GM10266 (cell line): Measurements from ENCODE around the gene RAB3B.
"Not testable (repeated sequence)": the region's sequence is repeated elsewhere in the genome, so short reads cannot be mapped to it uniquely, and the experiment has no call there.

Source experiments
- DNase-seq: peaks from one replicate; pipeline ENCODE4 v3.0.0; 2012; ENCODE audit errors: extremely low spot score
- CTCF ChIP-seq: IDR thresholded peaks from 2 replicates; pipeline ENCODE4 v1.5.1; 2012; ENCODE audit warnings: mild to moderate bottlenecking, low read depth; ENCODE audit not compliant: control insufficient read depth, insufficient read depth; ENCODE audit errors: missing control alignments

Gene RAB3B

DNA sequence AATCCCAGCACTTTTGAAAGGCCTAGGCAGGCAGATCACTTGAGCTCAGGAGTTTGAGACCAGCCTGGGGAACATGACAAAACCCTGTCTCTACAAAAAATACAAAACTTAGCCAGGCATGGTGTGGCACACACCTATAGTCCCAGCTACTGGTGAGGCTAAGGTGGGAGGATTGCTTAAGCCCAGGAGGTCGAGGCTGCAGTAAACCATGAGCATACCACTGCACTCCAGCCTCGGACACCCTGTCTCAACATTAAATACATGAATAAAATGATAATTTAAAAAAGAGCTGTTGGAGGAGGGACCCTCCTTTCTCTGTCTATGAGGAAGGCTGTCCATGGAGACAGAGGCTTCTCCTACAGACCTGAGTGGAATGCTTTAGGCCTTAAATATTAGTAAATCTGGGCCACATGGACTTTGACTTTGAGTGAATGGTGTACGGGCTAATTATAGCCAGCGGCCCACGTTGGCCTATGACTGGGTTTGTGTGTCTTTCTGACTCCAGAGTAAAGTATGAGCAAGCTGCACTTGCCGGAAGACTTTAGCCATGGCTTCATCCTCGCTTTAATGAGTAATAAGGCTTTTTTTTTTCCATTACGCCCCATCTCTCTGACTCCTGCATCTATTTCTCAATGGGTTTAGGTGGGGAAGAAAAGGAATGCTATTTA is 21.3 kb downstream of the RAB3B start:
- DNase-seq: no peak

GRCh38 chr1:51968632-51969031 is 21.9 kb downstream of the RAB3B start:
- no peak for DNase-seq

More for the DNA sequence above, 21.3 kb downstream of the RAB3B start:
- no peak for TF ChIP-seq CTCF

GRCh38 chr1:51967213-51967791 is 23.2 kb downstream of the RAB3B start:
- not testable (repeated sequence) for DNase-seq

More at GRCh38 chr1:51968632-51969031, 21.9 kb downstream of the RAB3B start:
- TF ChIP-seq CTCF: no peak

DNA sequence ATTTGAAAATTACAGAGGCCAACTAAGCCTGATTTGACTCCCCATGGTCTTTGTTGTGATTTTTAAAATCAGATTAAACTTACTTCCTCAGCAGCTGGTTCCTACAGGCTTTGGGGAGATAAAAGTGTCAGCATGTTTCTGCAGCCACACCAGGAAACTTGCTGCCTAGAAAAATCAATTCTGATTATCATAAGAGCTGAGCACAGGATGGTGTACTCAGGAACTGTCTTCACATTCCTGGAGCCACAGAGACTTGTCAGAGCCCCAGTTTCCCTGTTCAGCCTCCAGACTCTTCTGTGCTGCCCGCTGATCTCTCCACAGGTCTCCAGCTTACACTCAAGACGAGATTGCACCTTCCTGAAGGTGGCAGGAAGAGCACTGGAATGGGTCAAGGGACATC is 23.9 kb downstream of the RAB3B start:
- DNase-seq: no peak
- no peak for TF ChIP-seq CTCF

- no peak for DNase-seq
- TF ChIP-seq CTCF: no peak
Observed at GRCh38 chr1:51964309-51964696, 26.2 kb downstream of the RAB3B start.

GRCh38 chr1:51963592-51964308 is 26.8 kb downstream of the RAB3B start:
- no peak for TF ChIP-seq CTCF
- DNase-seq: no peak

DNA sequence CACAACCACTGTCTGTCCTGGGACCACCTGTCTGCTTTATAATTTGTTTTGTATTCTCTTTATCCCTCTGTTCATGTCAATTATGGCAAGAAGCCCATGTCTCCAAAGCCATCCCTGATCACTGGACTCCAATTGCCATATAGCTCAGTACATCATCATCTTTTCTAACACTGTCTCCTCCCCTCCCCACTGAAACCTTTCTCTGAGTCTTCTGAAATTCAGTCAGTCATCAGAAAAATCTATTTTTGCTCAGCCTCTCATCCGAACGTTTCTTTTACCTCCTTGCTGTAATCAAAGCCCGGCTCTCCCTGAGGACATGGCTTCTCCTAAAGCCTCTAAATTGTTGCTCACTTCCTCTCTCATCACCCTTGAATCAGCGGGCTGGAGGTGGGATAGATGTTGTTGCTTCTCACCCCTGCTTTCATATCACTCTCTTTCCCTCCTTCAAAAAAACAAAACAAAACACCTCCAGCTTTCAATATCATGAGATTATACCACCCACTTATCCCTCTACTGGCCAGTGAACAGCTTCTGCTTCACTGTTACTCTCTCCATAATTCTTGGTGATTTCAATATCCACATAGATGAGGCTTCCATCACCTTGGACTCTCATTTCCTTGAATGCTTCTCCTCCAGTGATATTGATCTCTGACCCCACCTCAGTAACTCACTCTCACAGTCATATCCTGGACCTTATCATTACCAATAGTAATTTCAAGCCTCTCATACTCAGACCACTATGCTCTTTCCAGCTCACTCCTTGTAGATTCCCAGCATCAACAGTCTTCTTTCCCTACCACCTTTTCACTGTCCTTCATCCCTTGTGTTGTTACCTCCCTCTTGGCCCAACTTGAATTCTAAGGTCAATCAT is 27.8 kb downstream of the RAB3B start:
- TF ChIP-seq CTCF: no peak
- no peak for DNase-seq
